SK-N-SH (cell line): Measurements from ENCODE around the gene SUPT20HL1. TPM values are rescaled to one million over a fixed set of nuclear protein-coding genes. Genes with fewer than 3 reads are reported as not detected.
A peak's percentile ranks its signal among the peaks of the same experiment; 100 is the strongest.

Experiments used
- CTCF ChIA-PET: fragments of 300-600, 350-600 bp; formaldehyde crosslinking; extraction: SDS; loops from one replicate; lab custom pipeline; 2021; lab: Yijun Ruan, JAX
- POLR2A ChIA-PET: fragments of 350-600 bp; sonication (Branson Sonifier 250); formaldehyde crosslinking; extraction: SDS; loops from one replicate; lab custom pipeline; 2020; ENCODE audit warnings: antibody characterized with exemption, inconsistent platforms; lab: Yijun Ruan, JAX
- DNase-seq: peaks from one replicate; pipeline ENCODE4 v3.0.0; 2012
- H2AFZ ChIP-seq: fragments of 200-600 bp; sonication (generic); 2 replicates; pipeline ENCODE4 v1.8.1; 2016; ENCODE audit warnings: antibody characterized with exemption, mild to moderate bottlenecking, low read depth
- H3F3A ChIP-seq: fragments of 200-600 bp; sonication (generic); replicated peaks from 2 replicates; pipeline ENCODE3; 2016; ENCODE audit warnings: antibody characterized with exemption, mild to moderate bottlenecking; ENCODE audit not compliant: insufficient read depth
- H3K27ac ChIP-seq, 2 experiments: fragments of 200-500 bp in 1 of 2; fragments of 200-600 bp in 1 of 2; sonication (Bioruptor generic) in 1 of 2; sonication (generic), shearing (Covaris generic) in 1 of 2; 2 replicates each; pipeline versions ENCODE4 v1.5.1 to v1.6.1; 2014 to 2016; ENCODE audit warnings: low read depth in 2 of 2, inconsistent platforms in 1 of 2, low read length in 1 of 2, mild to moderate bottlenecking in 1 of 2, mixed read lengths in 1 of 2
- H3K27me3 ChIP-seq: fragments of 200-600 bp; sonication (generic), shearing (Covaris generic); 2 replicates; pipeline ENCODE4 v1.6.1; 2016; ENCODE audit warnings: mixed run types; ENCODE audit not compliant: insufficient read depth
- H3K36me3 ChIP-seq, 2 experiments: fragments of 200-500 bp in 1 of 2; fragments of 200-600 bp in 1 of 2; sonication (Bioruptor generic) in 1 of 2; sonication (generic) in 1 of 2; replicated peaks in 1 of 2; 2 replicates each; pipeline versions ENCODE3 to v1.5.1; 2014 to 2016; ENCODE audit warnings: low read length in 1 of 2, mild to moderate bottlenecking in 1 of 2; ENCODE audit not compliant: insufficient read depth in 2 of 2, control insufficient read depth in 1 of 2
- H3K4me1 ChIP-seq, 2 experiments: fragments of 200-500 bp in 1 of 2; fragments of 200-600 bp in 1 of 2; sonication (Bioruptor generic) in 1 of 2; sonication (generic), shearing (Covaris generic) in 1 of 2; 2 replicates each; pipeline versions ENCODE4 v1.5.1 to v1.6.1; 2014 to 2016; ENCODE audit warnings: low read depth in 1 of 2, low read length in 1 of 2, mixed run types in 1 of 2; ENCODE audit not compliant: insufficient read depth in 2 of 2, control insufficient read depth in 1 of 2
- H3K4me2 ChIP-seq: fragments of 200-600 bp; sonication (generic), shearing (Covaris generic); 2 replicates; pipeline ENCODE4 v1.6.1; 2017; ENCODE audit warnings: mixed run types
- H3K4me3 ChIP-seq, 2 experiments: fragments of 200-500 bp in 1 of 2; fragments of 200-600 bp in 1 of 2; sonication (Bioruptor generic) in 1 of 2; sonication (generic), shearing (Covaris generic) in 1 of 2; 2 replicates each; pipeline versions ENCODE4 v1.5.1 to v1.8.1; 2014 to 2016; ENCODE audit warnings: low read depth in 2 of 2, inconsistent platforms in 1 of 2, low read length in 1 of 2, mild to moderate bottlenecking in 1 of 2, mixed read lengths in 1 of 2, moderate library complexity in 1 of 2
- H3K79me2 ChIP-seq: fragments of 200-600 bp; sonication (generic); 2 replicates; pipeline ENCODE4 v1.8.1; 2017; ENCODE audit warnings: mild to moderate bottlenecking; ENCODE audit not compliant: insufficient read depth
- H3K9ac ChIP-seq: fragments of 200-600 bp; sonication (generic); 2 replicates; pipeline ENCODE4 v1.6.1; 2017; ENCODE audit warnings: mixed run types
- H3K9me2 ChIP-seq: fragments of 200-600 bp; sonication (generic); 2 replicates; pipeline ENCODE4 v1.6.1; 2017; ENCODE audit warnings: mixed run types
- H3K9me3 ChIP-seq: fragments of 200-600 bp; sonication (generic); 2 replicates; pipeline ENCODE4 v1.6.1; 2017; ENCODE audit warnings: mixed run types, mild to moderate bottlenecking, moderate library complexity
- H4K20me1 ChIP-seq: fragments of 200-600 bp; sonication (generic); 2 replicates; pipeline ENCODE4 v1.6.1; 2017; ENCODE audit warnings: mild to moderate bottlenecking, mixed run types; ENCODE audit not compliant: insufficient read depth
- EP300 ChIP-seq, 2 experiments: IDR thresholded peaks; 2 replicates each; pipeline versions ENCODE4 v1.4.0 to v1.6.1; 2012; ENCODE audit warnings: borderline replicate concordance in 1 of 2, low read depth in 1 of 2, low read length in 1 of 2
- FOSL2 ChIP-seq: IDR thresholded peaks from 2 replicates; pipeline ENCODE4 v1.4.0; 2012; ENCODE audit warnings: low read depth, mild to moderate bottlenecking, moderate library complexity, borderline replicate concordance
- WGBS: methylation state at CpG from one replicate; pipeline ENCODE4 v1.1.6; 2017; ENCODE audit warnings: low lambda C conversion rate; 5-methylcytosine and 5-hydroxymethylcytosine counted together
- polyA plus RNA-seq, 3 experiments: library from polyadenylated mRNA; depleted of rRNA; stranded (reverse); fragments of >200 nt; gene quantifications; 2 replicates each; pipeline ENCODE4 v1.2.3, GENCODE V29; 2012
- TF ChIP-seq, protein P1 (sequence below): fragments of 200-600 bp; sonication (generic); IDR thresholded peaks from 2 replicates; pipeline ENCODE4 v1.6.1; 2017; ENCODE audit warnings: antibody characterized with exemption, mild to moderate bottlenecking, moderate library complexity
- TF ChIP-seq, protein P2 (sequence below): IDR thresholded peaks from 2 replicates; pipeline ENCODE4 v1.6.1; 2012; ENCODE audit warnings: mild to moderate bottlenecking, low read depth, low read length, moderate library complexity
- TF ChIP-seq, protein P3 (sequence below): IDR thresholded peaks from 2 replicates; pipeline ENCODE4 v1.4.0; 2012; ENCODE audit warnings: low read depth, borderline replicate concordance

SUPT20HL1 gene
- polyA plus RNA-seq, 1 of the 3 experiments (the other 2 are of a cell fraction): not detected

DNA sequence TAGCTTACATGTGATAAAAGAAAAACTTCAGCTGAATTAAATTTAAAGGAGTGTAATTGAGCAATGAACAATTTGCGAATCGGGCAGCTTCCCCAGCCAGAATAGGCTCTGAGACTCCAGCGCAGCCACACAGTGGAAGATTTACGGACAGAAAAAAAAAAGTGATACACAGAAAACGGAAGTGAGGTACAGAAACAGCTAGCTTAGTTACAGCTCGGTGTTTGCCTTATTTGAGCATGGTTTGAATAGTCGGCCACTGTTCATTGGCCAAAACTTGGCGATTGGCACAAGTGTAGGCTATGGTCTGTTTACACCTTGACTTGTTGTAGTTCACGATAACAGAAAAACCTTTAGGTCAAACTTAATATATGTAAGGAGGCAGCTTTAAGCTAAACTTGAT, 16.7 kb upstream of the SUPT20HL1 start (continued):
- no peak for TF ChIP-seq FOSL2
- TF ChIP-seq, all 33 proteins: peak for 0

DNA sequence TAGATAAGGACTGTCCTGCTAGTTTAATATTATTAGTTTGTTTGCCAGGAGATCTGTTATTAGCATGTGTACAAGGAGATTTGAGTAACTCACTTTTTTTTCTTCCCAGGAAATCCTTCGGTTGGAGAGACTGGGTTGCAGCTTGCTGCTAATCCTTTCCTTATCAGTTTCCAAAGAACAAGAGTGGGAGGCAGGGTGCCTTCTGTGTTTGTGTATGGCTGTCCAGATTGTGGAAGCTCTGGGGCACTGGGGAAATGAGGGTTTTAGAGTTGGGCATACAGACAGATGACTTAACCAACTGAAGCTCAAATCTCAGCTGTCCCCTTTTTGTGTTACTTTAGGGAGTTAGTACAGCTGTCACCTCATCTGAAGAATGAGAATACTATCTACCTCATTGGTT, 12.6 kb upstream of the SUPT20HL1 start:
- no peaks in the 10 kb centered on the region; the same call in 1 of the 2 replicates for H3K27me3 ChIP-seq
- H4K20me1 ChIP-seq: no peaks in the 10 kb centered on the region
- H3F3A ChIP-seq: peaks cover 3% of the 10 kb centered on the region
- no peak overlapping the region for H3K4me3 ChIP-seq
- H3K4me1 ChIP-seq: no peaks in the 10 kb centered on the region
- POLR2A ChIA-PET: no interaction called here
- H3K4me2 ChIP-seq: no peak overlapping the region
- no peak overlapping the region for H3K9ac ChIP-seq
- no peak for DNase-seq
- TF ChIP-seq, protein P1, sequence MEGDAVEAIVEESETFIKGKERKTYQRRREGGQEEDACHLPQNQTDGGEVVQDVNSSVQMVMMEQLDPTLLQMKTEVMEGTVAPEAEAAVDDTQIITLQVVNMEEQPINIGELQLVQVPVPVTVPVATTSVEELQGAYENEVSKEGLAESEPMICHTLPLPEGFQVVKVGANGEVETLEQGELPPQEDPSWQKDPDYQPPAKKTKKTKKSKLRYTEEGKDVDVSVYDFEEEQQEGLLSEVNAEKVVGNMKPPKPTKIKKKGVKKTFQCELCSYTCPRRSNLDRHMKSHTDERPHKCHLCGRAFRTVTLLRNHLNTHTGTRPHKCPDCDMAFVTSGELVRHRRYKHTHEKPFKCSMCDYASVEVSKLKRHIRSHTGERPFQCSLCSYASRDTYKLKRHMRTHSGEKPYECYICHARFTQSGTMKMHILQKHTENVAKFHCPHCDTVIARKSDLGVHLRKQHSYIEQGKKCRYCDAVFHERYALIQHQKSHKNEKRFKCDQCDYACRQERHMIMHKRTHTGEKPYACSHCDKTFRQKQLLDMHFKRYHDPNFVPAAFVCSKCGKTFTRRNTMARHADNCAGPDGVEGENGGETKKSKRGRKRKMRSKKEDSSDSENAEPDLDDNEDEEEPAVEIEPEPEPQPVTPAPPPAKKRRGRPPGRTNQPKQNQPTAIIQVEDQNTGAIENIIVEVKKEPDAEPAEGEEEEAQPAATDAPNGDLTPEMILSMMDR: no peak
- TF ChIP-seq EP300 (IDR thresholded peaks at IDR 0.05; ENCODE audit: borderline replicate concordance in 1 of 2, low read depth in 1 of 2, low read length in 1 of 2): no peak
- TF ChIP-seq, all 33 proteins: peak for 0
- H3K9me3 ChIP-seq: no peaks in the 10 kb centered on the region
- H3K36me3 ChIP-seq: no peaks in the 10 kb centered on the region
- H3K27ac ChIP-seq: no peak overlapping the region
- H2AFZ ChIP-seq: no peak overlapping the region
- CTCF ChIA-PET: interaction anchor here (0.7 kb wide), 1 partner anchor 87 kb away, joined by 4 read pairs; no protein-coding TSS in a partner anchor
- no peaks in the 10 kb centered on the region for H3K79me2 ChIP-seq
- H3K9me2 ChIP-seq: no peaks in the 10 kb centered on the region
- WGBS: 21% methylated on average over 1 of the region's 1 CpG

DNA sequence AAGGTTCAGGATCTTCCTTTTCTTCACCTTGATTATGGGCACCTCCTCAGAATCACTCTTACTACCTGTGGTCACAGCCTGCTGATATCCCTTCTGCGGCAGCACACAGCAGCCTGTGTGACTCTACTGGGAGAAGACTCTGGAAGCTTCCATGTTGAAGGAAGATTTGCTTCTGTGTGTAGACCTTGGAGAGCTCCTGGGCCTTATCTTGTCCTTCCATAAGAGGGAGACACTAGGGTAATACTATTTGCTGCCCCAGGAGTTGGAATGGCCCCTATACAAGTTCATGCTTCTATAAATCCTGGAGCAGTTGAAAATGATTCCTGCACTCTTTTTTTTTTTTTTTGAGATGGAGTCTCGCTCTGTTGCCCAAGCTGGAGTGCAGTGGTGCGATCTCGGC, 10.2 kb upstream of the SUPT20HL1 start:
- Histone ChIP-seq H3K27me3 (no peaks in the 10 kb centered on the region; the same call in 1 of the 2 replicates), H3K36me3 (no peaks in the 10 kb centered on the region), H3K4me1 (no peaks in the 10 kb centered on the region), H3K4me3 (no peak overlapping the region), H3F3A (peaks cover 2% of the 10 kb centered on the region), H3K9me2 (no peaks in the 10 kb centered on the region), H3K9me3 (no peaks in the 10 kb centered on the region), H3K79me2 (no peaks in the 10 kb centered on the region), H3K9ac (no peak overlapping the region), H4K20me1 (no peaks in the 10 kb centered on the region), H2AFZ (no peak overlapping the region), H3K27ac (no peak overlapping the region), H3K4me2 (no peak overlapping the region)
- TF ChIP-seq, protein P2, sequence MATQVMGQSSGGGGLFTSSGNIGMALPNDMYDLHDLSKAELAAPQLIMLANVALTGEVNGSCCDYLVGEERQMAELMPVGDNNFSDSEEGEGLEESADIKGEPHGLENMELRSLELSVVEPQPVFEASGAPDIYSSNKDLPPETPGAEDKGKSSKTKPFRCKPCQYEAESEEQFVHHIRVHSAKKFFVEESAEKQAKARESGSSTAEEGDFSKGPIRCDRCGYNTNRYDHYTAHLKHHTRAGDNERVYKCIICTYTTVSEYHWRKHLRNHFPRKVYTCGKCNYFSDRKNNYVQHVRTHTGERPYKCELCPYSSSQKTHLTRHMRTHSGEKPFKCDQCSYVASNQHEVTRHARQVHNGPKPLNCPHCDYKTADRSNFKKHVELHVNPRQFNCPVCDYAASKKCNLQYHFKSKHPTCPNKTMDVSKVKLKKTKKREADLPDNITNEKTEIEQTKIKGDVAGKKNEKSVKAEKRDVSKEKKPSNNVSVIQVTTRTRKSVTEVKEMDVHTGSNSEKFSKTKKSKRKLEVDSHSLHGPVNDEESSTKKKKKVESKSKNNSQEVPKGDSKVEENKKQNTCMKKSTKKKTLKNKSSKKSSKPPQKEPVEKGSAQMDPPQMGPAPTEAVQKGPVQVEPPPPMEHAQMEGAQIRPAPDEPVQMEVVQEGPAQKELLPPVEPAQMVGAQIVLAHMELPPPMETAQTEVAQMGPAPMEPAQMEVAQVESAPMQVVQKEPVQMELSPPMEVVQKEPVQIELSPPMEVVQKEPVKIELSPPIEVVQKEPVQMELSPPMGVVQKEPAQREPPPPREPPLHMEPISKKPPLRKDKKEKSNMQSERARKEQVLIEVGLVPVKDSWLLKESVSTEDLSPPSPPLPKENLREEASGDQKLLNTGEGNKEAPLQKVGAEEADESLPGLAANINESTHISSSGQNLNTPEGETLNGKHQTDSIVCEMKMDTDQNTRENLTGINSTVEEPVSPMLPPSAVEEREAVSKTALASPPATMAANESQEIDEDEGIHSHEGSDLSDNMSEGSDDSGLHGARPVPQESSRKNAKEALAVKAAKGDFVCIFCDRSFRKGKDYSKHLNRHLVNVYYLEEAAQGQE: peak; percentile 82
- TF ChIP-seq, protein P3, sequence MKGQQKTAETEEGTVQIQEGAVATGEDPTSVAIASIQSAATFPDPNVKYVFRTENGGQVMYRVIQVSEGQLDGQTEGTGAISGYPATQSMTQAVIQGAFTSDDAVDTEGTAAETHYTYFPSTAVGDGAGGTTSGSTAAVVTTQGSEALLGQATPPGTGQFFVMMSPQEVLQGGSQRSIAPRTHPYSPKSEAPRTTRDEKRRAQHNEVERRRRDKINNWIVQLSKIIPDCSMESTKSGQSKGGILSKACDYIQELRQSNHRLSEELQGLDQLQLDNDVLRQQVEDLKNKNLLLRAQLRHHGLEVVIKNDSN: no peak
- POLR2A ChIA-PET: no interaction called here
- CTCF ChIA-PET: interaction anchor here (0.7 kb wide), 1 partner anchor 21 kb away, joined by 4 read pairs; no protein-coding TSS in a partner anchor
- no peak for DNase-seq
- WGBS: 48% methylated on average over 4 of the region's 4 CpGs
